Measurements from ENCODE around the gene ADGRG3.

The ADGRG3 gene

GRCh38 chr16:57645691-57646387 lies 22.3 kb upstream of the ADGRG3 start:
- no peak overlapping the region for H3K4me3 ChIP-seq (replicated peaks; ENCODE audit: insufficient read depth, low read length)
- no peak overlapping the region for H3K27ac ChIP-seq (replicated peaks)
- no peak for DNase-seq (ENCODE audit: low read depth in 1 of 2, low spot score in 1 of 2)
- no peak for TF ChIP-seq REST (IDR thresholded peaks at IDR 0.05; ENCODE audit: insufficient replicate concordance, low read depth)
- no peak for TF ChIP-seq CTCF (IDR thresholded peaks at IDR 0.05; ENCODE audit: insufficient read depth, low read length)
- H3K27me3 ChIP-seq (ENCODE audit: insufficient read depth, poor library complexity, severe bottlenecking) = no peaks in the 10 kb centered on the region

GRCh38 chr16:57646388-57647039 lies 21.6 kb upstream of the ADGRG3 start:
- DNase-seq (ENCODE audit: low read depth in 1 of 2, low spot score in 1 of 2) = no peak
- H3K27ac ChIP-seq (replicated peaks) = no peak overlapping the region
- no peaks in the 10 kb centered on the region for H3K27me3 ChIP-seq (ENCODE audit: insufficient read depth, poor library complexity, severe bottlenecking)
- no peak overlapping the region for H3K4me3 ChIP-seq (replicated peaks; ENCODE audit: insufficient read depth, low read length)
- no peak for TF ChIP-seq GABPA (IDR thresholded peaks at IDR 0.05; ENCODE audit: low read depth)
- no peak for TF ChIP-seq CTCF (IDR thresholded peaks at IDR 0.05; ENCODE audit: insufficient read depth, low read length)
- TF ChIP-seq POLR2AphosphoS5 (IDR thresholded peaks at IDR 0.05; ENCODE audit: low read depth) = no peak
- no peak for TF ChIP-seq REST (IDR thresholded peaks at IDR 0.05; ENCODE audit: insufficient replicate concordance, low read depth)
- no peak for TF ChIP-seq SPI1 (IDR thresholded peaks at IDR 0.05; ENCODE audit: borderline replicate concordance, low read depth)

- TF ChIP-seq SPI1 (IDR thresholded peaks at IDR 0.05; ENCODE audit: borderline replicate concordance, low read depth) = no peak
- no peak for TF ChIP-seq REST (IDR thresholded peaks at IDR 0.05; ENCODE audit: insufficient replicate concordance, low read depth)
- TF ChIP-seq POLR2AphosphoS5 (IDR thresholded peaks at IDR 0.05; ENCODE audit: low read depth) = no peak
- TF ChIP-seq CTCF (IDR thresholded peaks at IDR 0.05; ENCODE audit: insufficient read depth, low read length) = no peak
- no peak for TF ChIP-seq GABPA (IDR thresholded peaks at IDR 0.05; ENCODE audit: low read depth)
- Histone ChIP-seq H3K4me3 (replicated peaks; ENCODE audit: insufficient read depth, low read length) (no peak overlapping the region), H3K27me3 (ENCODE audit: insufficient read depth, poor library complexity, severe bottlenecking) (no peaks in the 10 kb centered on the region), H3K27ac (replicated peaks) (no peak overlapping the region)
- DNase-seq (ENCODE audit: low read depth in 1 of 2, low spot score in 1 of 2) = no peak
Measured at GRCh38 chr16:57647136-57647875, 20.8 kb upstream of the ADGRG3 start.
